GM12801 (cell line): Measurements from ENCODE around the gene RELB.

Experiments
- CTCF ChIP-seq: IDR thresholded peaks from one replicate; pipeline ENCODE4 v1.5.1; 2011; ENCODE audit warnings: control low read depth; ENCODE audit not compliant: insufficient read length; ENCODE audit errors: extremely low read depth

RELB gene

DNA sequence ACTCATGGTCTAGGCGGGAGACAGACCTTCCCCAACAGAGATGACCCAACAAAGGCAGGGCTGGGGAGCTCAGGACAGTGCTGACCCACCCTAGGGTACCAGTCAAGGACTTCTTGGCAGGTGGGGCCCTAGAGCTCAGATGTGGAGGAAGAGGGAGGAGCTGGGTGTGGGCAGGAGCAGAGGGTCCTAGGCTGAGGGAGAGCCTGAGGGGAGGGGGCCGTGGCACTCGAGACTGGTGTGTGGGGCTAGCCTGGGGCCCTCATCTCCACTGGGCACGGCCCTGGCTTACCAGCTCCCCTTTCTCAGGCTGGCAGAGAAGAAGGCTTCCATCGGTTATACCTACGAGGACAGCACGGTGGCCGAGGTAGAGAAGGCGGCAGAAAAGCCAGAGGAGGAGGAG is 56.2 kb downstream of the RELB start:
- no peak for TF ChIP-seq CTCF

- TF ChIP-seq CTCF, result no peak
Measured at GRCh38 chr19:45058622-45059159, 57.4 kb downstream of the RELB start.

GRCh38 chr19:45059258-45059965 is 58.1 kb downstream of the RELB start:
- peak; percentile 81 for TF ChIP-seq CTCF

DNA sequence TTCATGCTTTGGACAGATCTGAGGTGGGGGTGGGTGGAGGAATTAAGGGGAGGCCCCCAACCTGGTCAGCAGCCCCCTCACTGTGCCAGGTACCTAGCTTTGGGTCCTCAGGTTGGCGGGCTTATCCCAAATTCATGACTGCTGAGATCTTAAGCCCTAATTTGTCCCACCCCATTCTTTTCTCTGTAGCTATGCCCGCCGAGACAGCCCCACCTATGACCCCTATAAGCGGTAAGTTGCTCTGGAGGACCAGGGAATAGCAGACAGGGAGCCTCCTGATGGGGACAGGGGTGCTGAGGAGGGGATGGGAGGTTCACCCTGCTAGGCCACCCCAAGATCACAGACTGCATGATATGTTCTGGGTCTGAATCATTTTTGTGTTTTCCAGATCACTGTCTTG is 60.7 kb downstream of the RELB start:
- no peak for TF ChIP-seq CTCF

DNA sequence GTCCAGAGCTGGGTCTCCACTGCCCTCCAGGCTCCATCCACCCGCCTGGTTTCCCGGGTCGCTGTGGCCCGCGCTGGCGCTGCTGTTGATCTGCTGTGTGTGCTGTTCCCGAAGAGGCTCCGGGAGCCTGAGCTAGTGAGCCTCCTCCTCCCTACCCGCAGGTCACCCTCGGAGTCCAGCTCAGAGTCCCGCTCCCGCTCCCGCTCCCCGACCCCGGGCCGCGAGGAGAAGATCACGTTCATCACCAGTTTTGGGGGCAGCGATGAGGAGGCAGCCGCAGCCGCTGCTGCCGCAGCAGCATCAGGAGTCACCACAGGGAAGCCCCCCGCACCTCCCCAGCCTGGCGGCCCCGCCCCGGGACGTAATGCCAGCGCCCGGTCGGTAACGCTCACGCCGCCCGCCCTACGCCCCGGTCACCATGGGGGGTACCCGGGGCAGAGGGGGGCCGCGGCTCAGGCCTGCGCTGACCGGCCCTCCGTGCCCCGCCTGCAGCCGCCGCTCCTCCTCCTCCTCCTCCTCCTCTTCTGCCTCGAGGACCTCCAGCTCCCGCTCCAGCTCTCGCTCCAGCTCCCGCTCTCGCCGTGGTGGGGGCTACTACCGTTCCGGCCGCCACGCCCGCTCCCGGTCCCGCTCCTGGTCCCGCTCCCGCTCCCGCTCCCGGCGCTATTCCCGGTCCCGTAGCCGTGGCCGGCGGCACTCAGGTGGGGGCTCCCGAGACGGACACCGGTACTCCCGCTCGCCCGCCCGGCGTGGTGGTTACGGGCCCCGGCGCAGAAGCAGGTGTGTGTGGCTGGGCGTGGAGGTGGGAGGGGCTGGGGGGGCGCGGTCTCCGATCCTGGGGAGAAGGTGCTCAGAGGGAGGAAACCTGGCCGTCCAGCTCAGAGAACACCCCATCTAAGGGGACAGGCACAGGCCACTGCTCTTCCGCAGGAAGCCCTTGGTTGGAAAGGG is 62.9 kb downstream of the RELB start:
- TF ChIP-seq CTCF, result no peak

GRCh38 chr19:45066921-45067661 is 65.8 kb downstream of the RELB start:
- TF ChIP-seq CTCF, result no peak

GRCh38 chr19:45068041-45068440 is 66.8 kb downstream of the RELB start:
- no peak for TF ChIP-seq CTCF
